SU-DHL-6 (cell line): ENCODE measurements around the gene MTPN.

Source experiments
- H2AFZ ChIP-seq: fragments of 200-600 bp; sonication (generic); 2 replicates; pipeline ENCODE4 v1.6.1; 2014; ENCODE audit warnings: low read depth, mild to moderate bottlenecking, moderate library complexity, mixed read lengths, antibody characterized with exemption, low read length; ENCODE audit not compliant: severe bottlenecking
- H3F3A ChIP-seq: fragments of 200-600 bp; shearing (Covaris generic); 2 replicates; pipeline ENCODE4 v1.6.0; 2016; ENCODE audit warnings: antibody characterized with exemption, mild to moderate bottlenecking; ENCODE audit not compliant: insufficient read depth
- H3K27ac ChIP-seq: fragments of 200-600 bp; sonication (generic); 2 replicates; pipeline ENCODE4 v1.5.1; 2016; ENCODE audit warnings: low read depth, mild to moderate bottlenecking, low read length, moderate library complexity, mixed read lengths
- H3K27me3 ChIP-seq: fragments of 200-600 bp; sonication (generic), shearing (Covaris generic); 2 replicates; pipeline ENCODE4 v1.6.0; 2014; ENCODE audit warnings: mild to moderate bottlenecking, low read length
- H3K36me3 ChIP-seq: fragments of 200-600 bp; sonication (generic); 2 replicates; pipeline ENCODE4 v1.6.1; 2014; ENCODE audit warnings: mild to moderate bottlenecking, low read length, mixed read lengths
- H3K4me2 ChIP-seq: fragments of 300-600, 200-600 bp; shearing (Covaris generic), sonication (generic); 2 replicates; pipeline ENCODE4 v1.6.0; 2014; ENCODE audit warnings: low read length, low read depth, mild to moderate bottlenecking; ENCODE audit not compliant: poor library complexity, severe bottlenecking
- H3K4me3 ChIP-seq: fragments of 200-600 bp; sonication (generic); 2 replicates; pipeline ENCODE4 v1.5.1; 2014; ENCODE audit warnings: antibody characterized with exemption, low read length, mild to moderate bottlenecking, mixed read lengths; ENCODE audit not compliant: insufficient read depth, poor library complexity, severe bottlenecking
- H3K79me2 ChIP-seq: fragments of 200-600 bp; sonication (generic); 2 replicates; pipeline ENCODE4 v1.6.1; 2014; ENCODE audit warnings: mild to moderate bottlenecking, low read length, moderate library complexity; ENCODE audit not compliant: insufficient read depth
- H3K9ac ChIP-seq: fragments of 200-600 bp; sonication (generic); 2 replicates; pipeline ENCODE4 v1.7.0; 2014; ENCODE audit warnings: mild to moderate bottlenecking, low read length
- H3K9me2 ChIP-seq: fragments of 200-600 bp; sonication (generic); replicated peaks from 2 replicates; pipeline ENCODE4 v1.6.1; 2014; ENCODE audit warnings: low read length; ENCODE audit not compliant: insufficient read depth
- H3K9me3 ChIP-seq: fragments of 200-600 bp; sonication (generic); 2 replicates; pipeline ENCODE4 v1.6.1; 2014; ENCODE audit warnings: low read length, mixed read lengths; ENCODE audit not compliant: insufficient read depth
- H4K20me1 ChIP-seq: fragments of 200-600 bp; sonication (generic); 2 replicates; pipeline ENCODE4 v1.6.1; 2014; ENCODE audit warnings: low read depth, mild to moderate bottlenecking, antibody characterized with exemption, low read length, moderate library complexity, mixed read lengths
- EZH2phosphoT487 ChIP-seq: fragments of 200-600 bp; sonication (generic), shearing (Covaris generic); conservative IDR thresholded peaks from 2 replicates; pipeline ENCODE4 v1.6.1; 2018; ENCODE audit warnings: mild to moderate bottlenecking, antibody characterized with exemption, low read length, moderate library complexity, mixed read lengths
- TF ChIP-seq, protein P1 (sequence below): fragments of 200-600 bp; sonication (generic); IDR thresholded peaks from one replicate; pipeline ENCODE4 v1.5.1; 2017; ENCODE audit warnings: antibody characterized with exemption, mild to moderate bottlenecking, low read length, moderate library complexity; ENCODE audit not compliant: insufficient read depth, poor library complexity, severe bottlenecking

The MTPN gene

DNA sequence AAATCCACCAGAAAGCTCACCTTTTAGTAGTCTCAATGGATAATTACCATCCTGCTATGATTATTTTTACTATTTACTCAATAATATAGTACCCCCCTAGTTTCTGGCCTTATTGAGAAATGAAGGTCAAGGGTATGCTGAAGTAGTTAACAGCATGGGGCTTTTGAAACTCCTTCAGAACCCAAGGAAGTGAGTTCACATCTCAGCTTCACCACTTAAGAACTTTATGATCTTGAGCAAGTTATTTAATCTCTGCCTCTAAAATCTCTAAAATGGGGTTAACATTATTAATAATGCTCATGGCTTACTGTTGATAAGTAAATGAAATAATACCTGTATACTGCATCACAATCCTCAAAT is 5.8 kb downstream of the MTPN start:
- Histone ChIP-seq H3K27ac (peak overlapping the region; percentile 75), H3K79me2 (peaks cover 96% of the 10 kb centered on the region), H2AFZ (no peak overlapping the region), H3K4me3 (no peak overlapping the region), H3K9me3 (no peaks in the 10 kb centered on the region), H3K36me3 (peaks cover 39% of the 10 kb centered on the region), H4K20me1 (peaks cover 60% of the 10 kb centered on the region), H3K9me2 (no peaks in the 10 kb centered on the region), H3K9ac (no peak overlapping the region), H3F3A (peaks cover 12% of the 10 kb centered on the region), H3K4me2 (peak overlapping the region; percentile 95), H3K27me3 (no peaks in the 10 kb centered on the region)
- TF ChIP-seq, protein P1, sequence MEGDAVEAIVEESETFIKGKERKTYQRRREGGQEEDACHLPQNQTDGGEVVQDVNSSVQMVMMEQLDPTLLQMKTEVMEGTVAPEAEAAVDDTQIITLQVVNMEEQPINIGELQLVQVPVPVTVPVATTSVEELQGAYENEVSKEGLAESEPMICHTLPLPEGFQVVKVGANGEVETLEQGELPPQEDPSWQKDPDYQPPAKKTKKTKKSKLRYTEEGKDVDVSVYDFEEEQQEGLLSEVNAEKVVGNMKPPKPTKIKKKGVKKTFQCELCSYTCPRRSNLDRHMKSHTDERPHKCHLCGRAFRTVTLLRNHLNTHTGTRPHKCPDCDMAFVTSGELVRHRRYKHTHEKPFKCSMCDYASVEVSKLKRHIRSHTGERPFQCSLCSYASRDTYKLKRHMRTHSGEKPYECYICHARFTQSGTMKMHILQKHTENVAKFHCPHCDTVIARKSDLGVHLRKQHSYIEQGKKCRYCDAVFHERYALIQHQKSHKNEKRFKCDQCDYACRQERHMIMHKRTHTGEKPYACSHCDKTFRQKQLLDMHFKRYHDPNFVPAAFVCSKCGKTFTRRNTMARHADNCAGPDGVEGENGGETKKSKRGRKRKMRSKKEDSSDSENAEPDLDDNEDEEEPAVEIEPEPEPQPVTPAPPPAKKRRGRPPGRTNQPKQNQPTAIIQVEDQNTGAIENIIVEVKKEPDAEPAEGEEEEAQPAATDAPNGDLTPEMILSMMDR = no peak
- no peak for TF ChIP-seq EZH2phosphoT487

DNA sequence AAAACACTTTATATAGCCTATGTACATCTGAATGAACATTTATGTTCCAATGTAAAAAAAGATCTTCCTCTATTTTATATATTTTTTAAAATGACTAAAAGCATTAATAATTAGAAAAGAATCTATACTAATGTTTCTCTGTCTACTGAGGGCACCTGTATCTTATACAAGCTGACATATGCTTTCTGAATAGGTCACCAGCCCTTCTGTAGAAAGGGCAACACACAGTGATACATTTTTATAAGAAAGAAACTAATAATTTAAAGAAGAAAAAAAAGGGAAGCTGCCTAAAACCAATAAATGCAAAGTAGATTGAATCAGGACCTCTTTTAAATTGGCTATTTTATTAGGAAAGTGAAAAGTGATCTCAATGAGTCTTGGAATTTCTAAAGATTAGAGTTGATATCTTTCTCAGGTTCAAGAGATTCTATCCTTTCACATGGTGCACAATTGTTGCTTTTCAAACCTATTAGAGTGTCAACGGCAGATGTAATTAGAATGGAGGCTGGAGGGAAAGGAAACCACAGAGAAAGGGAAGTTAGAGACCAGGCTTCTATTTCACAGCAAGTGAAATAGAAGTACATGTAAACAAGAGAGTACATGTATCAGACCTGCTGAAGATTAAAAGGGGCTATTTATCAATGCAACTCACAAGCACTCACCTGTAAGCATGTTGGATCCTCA is 6.3 kb downstream of the MTPN start:
- Histone ChIP-seq H4K20me1 (peaks cover 61% of the 10 kb centered on the region), H3F3A (peaks cover 12% of the 10 kb centered on the region), H3K9me2 (no peaks in the 10 kb centered on the region), H3K27ac (peak overlapping the region; percentile 75), H3K79me2 (peaks cover 96% of the 10 kb centered on the region), H3K36me3 (peaks cover 39% of the 10 kb centered on the region), H3K4me2 (peak overlapping the region; percentile 95), H3K9me3 (no peaks in the 10 kb centered on the region), H3K9ac (no peak overlapping the region), H3K27me3 (no peaks in the 10 kb centered on the region), H3K4me3 (no peak overlapping the region), H2AFZ (no peak overlapping the region)
- TF ChIP-seq, protein P1 = no peak
- TF ChIP-seq EZH2phosphoT487 = no peak

DNA sequence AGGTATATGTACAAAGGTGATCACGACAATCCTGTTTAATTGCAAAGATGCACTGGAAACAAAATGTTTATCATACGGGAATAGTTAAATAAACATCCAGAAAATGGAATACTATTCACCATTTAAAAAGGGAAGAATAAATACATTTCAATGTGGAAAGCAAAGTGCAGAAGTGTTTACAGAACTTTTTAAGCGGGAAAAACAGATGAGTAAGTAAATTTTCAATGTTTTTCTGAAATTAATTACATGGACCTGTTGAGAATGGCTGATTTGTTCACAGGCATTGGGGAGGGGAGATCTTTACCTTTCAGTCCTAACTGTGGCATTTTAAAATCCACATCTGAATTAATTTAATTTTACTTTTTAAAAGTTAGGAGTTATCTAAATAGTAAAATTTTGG is 7.1 kb downstream of the MTPN start:
- Histone ChIP-seq H2AFZ (no peak overlapping the region), H3K9me2 (no peaks in the 10 kb centered on the region), H3K27ac (no peak overlapping the region), H3K9me3 (no peaks in the 10 kb centered on the region), H4K20me1 (peaks cover 60% of the 10 kb centered on the region), H3K9ac (no peak overlapping the region), H3K79me2 (peaks cover 96% of the 10 kb centered on the region), H3K4me3 (no peak overlapping the region), H3K27me3 (no peaks in the 10 kb centered on the region), H3F3A (peaks cover 12% of the 10 kb centered on the region), H3K36me3 (peaks cover 38% of the 10 kb centered on the region), H3K4me2 (peak overlapping the region; percentile 95)
- TF ChIP-seq, protein P1 = no peak
- TF ChIP-seq EZH2phosphoT487 = no peak
